ENCODE results near the gene CHD2.

- TF ChIP-seq FOXP2 (optimal IDR thresholded peaks at IDR 0.05; ENCODE audit: borderline replicate concordance, extremely low read depth, extremely low read length, insufficient read depth) (no peak), TAF1 (IDR thresholded peaks at IDR 0.05; ENCODE audit: borderline replicate concordance, insufficient read depth, low read length) (no peak)
Measured at GRCh38 chr15:92958105-92958504, 58.0 kb downstream of the CHD2 start.

Data from PFSK-1 (cell line).